Hepatocyte (in vitro differentiated cells): ENCODE data around the gene FECH.

Source experiments
- EZH2 ChIP-seq: fragments of 200-600 bp; sonication (generic); IDR thresholded peaks from 2 replicates; pipeline ENCODE4 v1.6.1; 2016; ENCODE audit warnings: antibody characterized with exemption, mild to moderate bottlenecking, borderline replicate concordance
- TF ChIP-seq, protein P1 (sequence below): fragments of 200-600 bp; sonication (generic); IDR thresholded peaks from 2 replicates; pipeline ENCODE4 v1.5.1; 2016; ENCODE audit warnings: antibody characterized with exemption, mild to moderate bottlenecking; ENCODE audit not compliant: poor library complexity

DNA sequence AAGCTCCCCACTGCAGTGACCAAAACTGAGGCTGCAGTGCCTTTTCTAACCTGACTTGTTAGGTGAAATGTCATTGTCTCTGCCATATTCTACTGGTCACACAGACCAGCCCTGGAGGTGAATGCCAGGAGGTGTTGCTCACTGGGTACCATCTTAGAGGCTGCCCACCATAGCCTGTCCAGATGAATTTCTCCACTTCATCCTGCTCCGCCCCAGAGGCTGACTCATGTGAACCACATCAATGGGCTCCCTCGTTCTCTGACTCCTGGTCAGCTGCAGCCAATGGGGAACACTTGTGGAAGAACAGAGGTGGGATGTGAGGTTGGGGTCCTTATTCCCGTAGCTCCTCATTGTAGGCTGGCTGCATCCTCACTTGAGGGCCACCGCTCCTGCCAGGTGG lies 38.5 kb upstream of the FECH start:
- TF ChIP-seq, protein P1, sequence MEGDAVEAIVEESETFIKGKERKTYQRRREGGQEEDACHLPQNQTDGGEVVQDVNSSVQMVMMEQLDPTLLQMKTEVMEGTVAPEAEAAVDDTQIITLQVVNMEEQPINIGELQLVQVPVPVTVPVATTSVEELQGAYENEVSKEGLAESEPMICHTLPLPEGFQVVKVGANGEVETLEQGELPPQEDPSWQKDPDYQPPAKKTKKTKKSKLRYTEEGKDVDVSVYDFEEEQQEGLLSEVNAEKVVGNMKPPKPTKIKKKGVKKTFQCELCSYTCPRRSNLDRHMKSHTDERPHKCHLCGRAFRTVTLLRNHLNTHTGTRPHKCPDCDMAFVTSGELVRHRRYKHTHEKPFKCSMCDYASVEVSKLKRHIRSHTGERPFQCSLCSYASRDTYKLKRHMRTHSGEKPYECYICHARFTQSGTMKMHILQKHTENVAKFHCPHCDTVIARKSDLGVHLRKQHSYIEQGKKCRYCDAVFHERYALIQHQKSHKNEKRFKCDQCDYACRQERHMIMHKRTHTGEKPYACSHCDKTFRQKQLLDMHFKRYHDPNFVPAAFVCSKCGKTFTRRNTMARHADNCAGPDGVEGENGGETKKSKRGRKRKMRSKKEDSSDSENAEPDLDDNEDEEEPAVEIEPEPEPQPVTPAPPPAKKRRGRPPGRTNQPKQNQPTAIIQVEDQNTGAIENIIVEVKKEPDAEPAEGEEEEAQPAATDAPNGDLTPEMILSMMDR = no peak
- no peak for TF ChIP-seq EZH2
